Measurements from ENCODE around the gene CKB.
A peak's percentile ranks its signal among the peaks of the same experiment; 100 is the strongest.

Gene CKB

GRCh38 chr14:103562179-103562428, 39.5 kb upstream of the CKB start:
- H3K27me3 ChIP-seq (replicated peaks in 2 of 5; ENCODE audit: control insufficient read depth in 4 of 5, insufficient read depth in 5 of 5, low read length in 4 of 5): no peaks in the 10 kb centered on the region
- H3K36me3 ChIP-seq (ENCODE audit: control insufficient read depth in 4 of 4, insufficient read depth in 4 of 4, low read length in 3 of 4): peaks cover 2 to 34% (median 25%) of the 10 kb centered on the region in 4 experiments
- H3K4me1 ChIP-seq (ENCODE audit: control extremely low read depth in 1 of 4, control insufficient read depth in 4 of 4, insufficient read depth in 4 of 4, low read length in 3 of 4): peaks cover 11 to 30% (median 25%) of the 10 kb centered on the region in 4 experiments
- DNase-seq: peak in 1 of 3 donors; percentile 63
- WGBS (ENCODE audit: insufficient coverage): 0% methylated on average over 24 of the region's 25 CpGs
- CTCF ChIA-PET: interaction anchor here (1.1 to 1.6 kb wide), 4 partner anchors 9 to 45 kb away, joined by 4 to 5 read pairs (median 4); no protein-coding TSS in a partner anchor
- H3K4me3 ChIP-seq (ENCODE audit: control insufficient read depth in 1 of 7, extremely low read depth in 1 of 7, insufficient read depth in 4 of 7, low read depth in 2 of 7, low read length in 6 of 7): peak overlapping the region; percentile 66 to 99 (median 94)
- H3K9me3 ChIP-seq (ENCODE audit: control extremely low read depth in 1 of 5, control insufficient read depth in 4 of 5, insufficient read depth in 2 of 5, low read depth in 1 of 5, low read length in 4 of 5): no peaks in the 10 kb centered on the region
- H3K27ac ChIP-seq (ENCODE audit: insufficient read depth in 1 of 2, low read depth in 1 of 2, low read length in 2 of 2, poor library complexity in 1 of 2, severe bottlenecking in 2 of 2): peak overlapping the region; percentile 78 to 93
- POLR2A ChIA-PET: interaction anchor here (0.7 to 1.1 kb wide), 3 partner anchors 14 to 794 kb away, joined by 3 to 7 read pairs (median 3); no protein-coding TSS in a partner anchor

DNA sequence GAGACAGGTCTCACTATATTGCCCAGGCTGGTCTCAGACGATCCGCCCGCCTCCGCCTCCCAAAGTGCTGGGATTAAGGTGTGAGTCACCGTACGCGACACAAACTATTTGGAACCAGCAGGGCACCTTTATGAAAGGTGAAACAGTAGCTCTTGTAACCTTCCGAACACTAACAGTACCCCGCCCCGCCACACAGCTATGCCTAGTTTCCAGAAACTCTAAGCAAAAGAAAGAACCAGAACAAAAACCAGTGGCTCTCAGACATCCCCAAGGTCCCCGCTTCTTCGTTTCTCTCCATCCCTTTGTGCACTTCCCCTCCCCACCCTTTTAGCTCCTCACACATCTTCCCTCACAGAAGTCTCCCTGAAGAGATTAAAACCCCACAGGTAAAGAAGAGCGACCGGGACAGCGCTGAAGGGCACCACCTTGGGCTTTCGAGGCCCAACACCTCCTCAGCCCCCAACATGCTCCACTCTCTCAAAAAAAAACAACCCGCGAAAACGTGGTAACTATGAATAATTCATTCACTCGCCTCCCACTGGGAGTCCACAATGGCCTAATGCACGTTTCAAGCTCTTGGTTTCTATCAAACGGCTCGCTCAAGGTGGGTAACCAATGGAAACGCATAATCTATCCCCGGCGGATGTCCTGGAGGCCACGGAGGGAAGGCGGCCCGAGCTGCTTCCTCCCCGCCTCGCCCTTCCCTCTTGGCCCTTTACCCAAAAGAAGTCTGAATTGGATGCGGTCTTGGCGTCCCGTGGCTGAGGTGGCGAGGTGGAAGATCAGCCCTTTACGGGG, 39.0 kb upstream of the CKB start:
- H3K27me3 ChIP-seq (replicated peaks in 2 of 5; ENCODE audit: control insufficient read depth in 4 of 5, insufficient read depth in 5 of 5, low read length in 4 of 5): no peaks in the 10 kb centered on the region
- H3K9me3 ChIP-seq (ENCODE audit: control extremely low read depth in 1 of 5, control insufficient read depth in 4 of 5, insufficient read depth in 2 of 5, low read depth in 1 of 5, low read length in 4 of 5): no peaks in the 10 kb centered on the region
- peaks cover 11 to 30% (median 25%) of the 10 kb centered on the region in 4 experiments for H3K4me1 ChIP-seq (ENCODE audit: control extremely low read depth in 1 of 4, control insufficient read depth in 4 of 4, insufficient read depth in 4 of 4, low read length in 3 of 4)
- POLR2A ChIA-PET: interaction anchor here (0.7 to 1.1 kb wide), 3 partner anchors 15 to 793 kb away, joined by 3 to 7 read pairs (median 3); no protein-coding TSS in a partner anchor
- CTCF ChIA-PET: interaction anchor here (1.1 to 1.6 kb wide), 6 partner anchors 9 to 118 kb away, joined by 3 to 5 read pairs (median 4); no protein-coding TSS in a partner anchor
- H3K36me3 ChIP-seq (ENCODE audit: control insufficient read depth in 4 of 4, insufficient read depth in 4 of 4, low read length in 3 of 4): peaks cover 2 to 36% (median 27%) of the 10 kb centered on the region in 4 experiments
- peak; percentile 74 to 89 (median 83) for DNase-seq
- 6% methylated on average over 27 of the region's 36 CpGs for WGBS (ENCODE audit: insufficient coverage)
- H3K4me3 ChIP-seq (ENCODE audit: control insufficient read depth in 1 of 7, extremely low read depth in 1 of 7, insufficient read depth in 4 of 7, low read depth in 2 of 7, low read length in 6 of 7): peak overlapping the region; percentile 66 to 99 (median 94)
- peak overlapping the region; percentile 78 to 93 for H3K27ac ChIP-seq (ENCODE audit: insufficient read depth in 1 of 2, low read depth in 1 of 2, low read length in 2 of 2, poor library complexity in 1 of 2, severe bottlenecking in 2 of 2)

DNA sequence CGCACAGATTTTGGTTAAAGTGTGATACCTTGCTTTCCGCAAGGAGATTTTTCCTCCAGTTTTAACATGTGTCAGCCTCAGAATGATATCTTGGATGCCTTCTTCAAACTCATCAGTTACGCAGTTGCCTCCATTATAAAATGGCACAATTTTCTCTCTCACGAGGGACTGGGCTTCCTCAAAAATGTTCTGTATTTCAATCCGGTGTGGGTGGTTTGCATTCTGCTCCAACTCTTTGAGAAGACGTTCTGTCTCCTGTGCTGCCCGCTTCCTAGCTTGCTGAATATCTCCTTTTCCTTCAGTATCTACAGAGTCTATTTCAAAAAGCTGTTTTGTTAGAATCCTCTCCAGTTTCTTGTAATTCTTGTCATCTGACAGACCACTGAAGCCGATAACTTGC, 38.1 kb upstream of the CKB start:
- peak overlapping the region in 4 of 7 experiments; percentile 92 to 99 (median 96) for H3K4me3 ChIP-seq (ENCODE audit: control insufficient read depth in 1 of 7, extremely low read depth in 1 of 7, insufficient read depth in 4 of 7, low read depth in 2 of 7, low read length in 6 of 7)
- H3K36me3 ChIP-seq (ENCODE audit: control insufficient read depth in 4 of 4, insufficient read depth in 4 of 4, low read length in 3 of 4): peaks cover 2 to 38% (median 27%) of the 10 kb centered on the region in 4 experiments
- DNase-seq: no peak
- H3K27me3 ChIP-seq (replicated peaks in 2 of 5; ENCODE audit: control insufficient read depth in 4 of 5, insufficient read depth in 5 of 5, low read length in 4 of 5): no peaks in the 10 kb centered on the region
- H3K4me1 ChIP-seq (ENCODE audit: control extremely low read depth in 1 of 4, control insufficient read depth in 4 of 4, insufficient read depth in 4 of 4, low read length in 3 of 4): peaks cover 11 to 30% (median 25%) of the 10 kb centered on the region in 4 experiments
- CTCF ChIA-PET: interaction anchor here (1.1 to 1.4 kb wide), 4 partner anchors 13 to 119 kb away, joined by 3 to 5 read pairs (median 4); no protein-coding TSS in a partner anchor
- 73% methylated on average over 6 of the region's 8 CpGs for WGBS (ENCODE audit: insufficient coverage)
- H3K27ac ChIP-seq (ENCODE audit: insufficient read depth in 1 of 2, low read depth in 1 of 2, low read length in 2 of 2, poor library complexity in 1 of 2, severe bottlenecking in 2 of 2): peak overlapping the region; percentile 78 to 93
- POLR2A ChIA-PET: no interaction called here
- no peaks in the 10 kb centered on the region for H3K9me3 ChIP-seq (ENCODE audit: control extremely low read depth in 1 of 5, control insufficient read depth in 4 of 5, insufficient read depth in 2 of 5, low read depth in 1 of 5, low read length in 4 of 5)

DNA sequence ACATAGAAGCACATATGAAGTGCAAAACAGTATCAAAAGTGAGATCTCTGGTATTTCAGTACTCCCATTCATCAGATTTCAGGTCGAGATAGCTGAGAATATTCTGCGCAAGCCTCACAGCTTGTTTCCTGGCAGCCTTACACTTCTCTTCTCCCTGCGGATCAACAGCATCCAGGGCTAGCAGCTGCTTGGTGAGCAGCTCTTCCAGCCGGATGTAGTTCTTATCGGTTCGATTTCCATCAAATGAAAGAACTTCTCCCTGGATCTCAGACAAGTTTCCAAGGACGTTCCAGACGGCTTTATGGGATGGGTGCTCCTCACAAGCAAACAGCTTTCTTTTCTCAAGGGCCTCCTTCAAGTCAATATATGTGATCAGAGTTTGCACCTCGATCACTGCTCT, 37.1 kb upstream of the CKB start:
- H3K27ac ChIP-seq (ENCODE audit: insufficient read depth in 1 of 2, low read depth in 1 of 2, low read length in 2 of 2, poor library complexity in 1 of 2, severe bottlenecking in 2 of 2): no peak overlapping the region
- peaks cover 2 to 38% (median 27%) of the 10 kb centered on the region in 4 experiments for H3K36me3 ChIP-seq (ENCODE audit: control insufficient read depth in 4 of 4, insufficient read depth in 4 of 4, low read length in 3 of 4)
- H3K4me1 ChIP-seq (ENCODE audit: control extremely low read depth in 1 of 4, control insufficient read depth in 4 of 4, insufficient read depth in 4 of 4, low read length in 3 of 4): peaks cover 11 to 30% (median 25%) of the 10 kb centered on the region in 4 experiments
- no peaks in the 10 kb centered on the region for H3K27me3 ChIP-seq (replicated peaks in 2 of 5; ENCODE audit: control insufficient read depth in 4 of 5, insufficient read depth in 5 of 5, low read length in 4 of 5)
- ChIA-PET CTCF (interaction anchor here (0.7 to 4.4 kb wide), 3 partner anchors 14 to 120 kb away, joined by 3 to 30 read pairs (median 7); no protein-coding TSS in a partner anchor), POLR2A (no interaction called here)
- no peak overlapping the region for H3K4me3 ChIP-seq (ENCODE audit: control insufficient read depth in 1 of 7, extremely low read depth in 1 of 7, insufficient read depth in 4 of 7, low read depth in 2 of 7, low read length in 6 of 7)
- no peaks in the 10 kb centered on the region for H3K9me3 ChIP-seq (ENCODE audit: control extremely low read depth in 1 of 5, control insufficient read depth in 4 of 5, insufficient read depth in 2 of 5, low read depth in 1 of 5, low read length in 4 of 5)
- 98% methylated on average over 9 of the region's 9 CpGs for WGBS (ENCODE audit: insufficient coverage)
- no peak for DNase-seq

DNA sequence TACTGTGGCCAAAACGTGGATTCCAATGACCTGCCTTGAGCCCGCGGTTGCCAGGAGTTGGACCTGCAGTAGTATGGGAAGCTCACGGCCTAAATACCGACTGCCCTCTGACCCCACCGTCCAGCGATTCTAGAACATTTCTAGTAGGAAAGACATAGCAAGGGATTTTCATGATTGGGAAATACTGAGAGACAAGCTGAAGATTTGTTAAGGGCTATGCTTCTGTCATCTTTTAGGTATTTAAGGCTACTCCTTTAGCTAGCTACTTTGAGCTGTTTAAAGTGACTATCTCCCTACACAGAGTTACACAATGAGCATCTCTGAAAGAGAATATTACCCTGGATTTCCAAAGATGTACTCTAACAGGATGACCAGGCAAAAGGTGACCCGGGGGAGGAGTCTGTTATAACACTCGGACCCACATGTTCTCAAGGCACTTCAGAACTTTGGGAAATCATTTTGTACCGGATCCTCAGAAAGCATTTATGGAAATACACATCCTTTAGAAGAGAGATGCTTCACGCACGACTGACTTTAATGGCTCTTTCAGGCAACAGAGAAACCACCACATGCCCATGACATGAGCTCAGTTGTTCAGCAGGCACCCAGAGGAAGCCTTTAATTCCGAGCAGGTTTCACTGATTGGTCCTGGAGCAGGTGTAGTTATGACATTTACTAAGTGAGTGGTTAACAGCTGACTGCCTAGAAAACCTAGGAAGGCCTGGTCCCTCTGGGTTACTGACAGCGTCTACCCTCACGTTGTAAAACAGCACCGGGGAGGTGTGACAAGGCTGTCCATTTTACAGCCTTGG, 35.6 kb upstream of the CKB start:
- POLR2A ChIA-PET: no interaction called here
- DNase-seq: no peak
- no peaks in the 10 kb centered on the region for H3K9me3 ChIP-seq (ENCODE audit: control extremely low read depth in 1 of 5, control insufficient read depth in 4 of 5, insufficient read depth in 2 of 5, low read depth in 1 of 5, low read length in 4 of 5)
- H3K4me1 ChIP-seq (ENCODE audit: control extremely low read depth in 1 of 4, control insufficient read depth in 4 of 4, insufficient read depth in 4 of 4, low read length in 3 of 4): peaks cover 9 to 20% (median 17%) of the 10 kb centered on the region in 4 experiments
- no peaks in the 10 kb centered on the region for H3K27me3 ChIP-seq (replicated peaks in 2 of 5; ENCODE audit: control insufficient read depth in 4 of 5, insufficient read depth in 5 of 5, low read length in 4 of 5)
- WGBS (ENCODE audit: insufficient coverage): 98% methylated on average over 16 of the region's 16 CpGs
- peaks cover 2 to 38% (median 27%) of the 10 kb centered on the region in 4 experiments for H3K36me3 ChIP-seq (ENCODE audit: control insufficient read depth in 4 of 4, insufficient read depth in 4 of 4, low read length in 3 of 4)
- H3K4me3 ChIP-seq (ENCODE audit: control insufficient read depth in 1 of 7, extremely low read depth in 1 of 7, insufficient read depth in 4 of 7, low read depth in 2 of 7, low read length in 6 of 7): no peak overlapping the region
- CTCF ChIA-PET: interaction anchor here (1.1 to 4.4 kb wide), 5 partner anchors 10 to 59 kb away, joined by 3 to 30 read pairs (median 5); no protein-coding TSS in a partner anchor
- peak overlapping the region in 1 of 2 experiments; percentile 5 for H3K27ac ChIP-seq (ENCODE audit: insufficient read depth in 1 of 2, low read depth in 1 of 2, low read length in 2 of 2, poor library complexity in 1 of 2, severe bottlenecking in 2 of 2)

GRCh38 chr14:103556946-103557758, 34.5 kb upstream of the CKB start:
- WGBS (ENCODE audit: insufficient coverage): 99% methylated on average over 14 of the region's 15 CpGs
- H3K4me3 ChIP-seq (ENCODE audit: control insufficient read depth in 1 of 7, extremely low read depth in 1 of 7, insufficient read depth in 4 of 7, low read depth in 2 of 7, low read length in 6 of 7): no peak overlapping the region
- ChIA-PET POLR2A (no interaction called here), CTCF (interaction anchor here (0.8 to 4.4 kb wide), 5 partner anchors 11 to 58 kb away, joined by 3 to 30 read pairs (median 4); no protein-coding TSS in a partner anchor)
- no peak overlapping the region for H3K27ac ChIP-seq (ENCODE audit: insufficient read depth in 1 of 2, low read depth in 1 of 2, low read length in 2 of 2, poor library complexity in 1 of 2, severe bottlenecking in 2 of 2)
- H3K27me3 ChIP-seq (replicated peaks in 2 of 5; ENCODE audit: control insufficient read depth in 4 of 5, insufficient read depth in 5 of 5, low read length in 4 of 5): no peaks in the 10 kb centered on the region
- H3K9me3 ChIP-seq (ENCODE audit: control extremely low read depth in 1 of 5, control insufficient read depth in 4 of 5, insufficient read depth in 2 of 5, low read depth in 1 of 5, low read length in 4 of 5): no peaks in the 10 kb centered on the region
- H3K36me3 ChIP-seq (ENCODE audit: control insufficient read depth in 4 of 4, insufficient read depth in 4 of 4, low read length in 3 of 4): peaks cover 5 to 38% (median 27%) of the 10 kb centered on the region in 4 experiments
- H3K4me1 ChIP-seq (ENCODE audit: control extremely low read depth in 1 of 4, control insufficient read depth in 4 of 4, insufficient read depth in 4 of 4, low read length in 3 of 4): peaks cover 8 to 18% (median 17%) of the 10 kb centered on the region in 4 experiments
- DNase-seq: no peak
